Measurements from ENCODE around the gene SH3RF1. TPM values are rescaled to one million over a fixed set of nuclear protein-coding genes. Genes with fewer than 3 reads are reported as not detected.
A peak's percentile ranks its signal among the peaks of the same experiment; 100 is the strongest.

The SH3RF1 gene
- total and polyA plus RNA-seq, 5 experiments from 2014 or later = 0.16 TPM; not detected in 4

DNA sequence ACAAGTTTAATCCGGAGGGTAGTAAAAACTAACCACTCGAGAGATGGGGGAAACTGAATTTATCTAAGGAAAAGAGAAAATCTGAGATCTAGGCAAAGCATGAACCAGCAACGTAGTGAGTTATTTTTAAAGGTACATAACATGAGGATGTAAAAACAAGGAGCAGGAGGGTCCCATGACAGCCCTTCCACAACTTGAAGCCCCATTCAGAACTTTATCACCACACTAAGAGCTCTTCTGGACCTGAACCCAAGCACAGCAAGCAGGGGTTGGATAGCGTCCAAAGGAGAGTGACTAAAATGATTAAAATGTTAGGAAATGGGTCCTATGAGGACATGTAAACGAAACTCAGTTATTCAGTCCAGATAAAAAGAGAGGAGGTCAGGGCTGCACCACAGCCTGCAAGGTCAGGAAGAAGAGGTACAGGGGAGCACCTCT is 16.2 kb downstream of the SH3RF1 start:
- POLR2A ChIA-PET = no interaction called here

DNA sequence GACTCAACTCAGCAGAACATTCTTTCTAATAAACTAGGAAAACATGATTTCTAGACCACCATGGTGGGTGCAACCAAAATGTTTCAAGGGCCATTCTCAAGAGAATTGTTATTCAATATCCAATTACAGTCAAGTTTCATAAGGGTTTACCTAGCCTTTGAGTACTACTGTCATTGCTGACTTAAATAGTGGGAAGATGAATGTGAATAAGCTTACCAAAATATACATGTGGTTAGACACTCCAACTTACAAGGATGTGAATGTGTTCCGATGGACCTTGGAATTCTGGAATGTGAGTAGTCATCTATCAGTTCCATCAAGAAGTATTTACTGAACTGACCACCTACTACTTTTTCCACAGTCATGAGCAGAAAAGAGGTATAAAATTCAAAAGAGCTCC is 16.9 kb downstream of the SH3RF1 start:
- POLR2A ChIA-PET = no interaction called here
- ATAC-seq (no peak), DNase-seq (no peak)
- no peak overlapping the region for H3K27ac Mint-ChIP-seq
- H3K4me1 Mint-ChIP-seq = no peaks in the 10 kb centered on the region
- H3K27me3 Mint-ChIP-seq = peaks cover 0 to 13% (median 2%) of the 10 kb centered on the region in 5 donors
- H3K4me3 Mint-ChIP-seq = no peak overlapping the region
- no peaks in the 10 kb centered on the region for H3K9me3 Mint-ChIP-seq
- no peaks in the 10 kb centered on the region for H3K36me3 Mint-ChIP-seq

More for the DNA sequence above, 16.2 kb downstream of the SH3RF1 start:
- ATAC-seq (no peak), DNase-seq (no peak)
- Mint-ChIP-seq H3K27me3 (peaks cover 2 to 16% (median 7%) of the 10 kb centered on the region in 5 donors), H3K36me3 (no peaks in the 10 kb centered on the region), H3K4me3 (no peak overlapping the region), H3K4me1 (no peaks in the 10 kb centered on the region), H3K27ac (no peak overlapping the region), H3K9me3 (no peaks in the 10 kb centered on the region)

- POLR2A ChIA-PET = no interaction called here
These were observed 17.6 kb downstream of the SH3RF1 start for GRCh38 chr4:169253113-169253671.

GRCh38 chr4:169252339-169253112 is 18.2 kb downstream of the SH3RF1 start:
- Mint-ChIP-seq H3K4me3 (no peak overlapping the region), H3K27ac (no peak overlapping the region), H3K27me3 (peaks cover under 1 to 18% (median 5%) of the 10 kb centered on the region in 5 donors), H3K36me3 (no peaks in the 10 kb centered on the region), H3K9me3 (peaks cover 0 to 4% (median 0%) of the 10 kb centered on the region in 9 donors), H3K4me1 (no peaks in the 10 kb centered on the region)
- no peak for ATAC-seq
- POLR2A ChIA-PET = no interaction called here
- DNase-seq = no peak

More at GRCh38 chr4:169253113-169253671, 17.6 kb downstream of the SH3RF1 start:
- H3K27ac Mint-ChIP-seq = no peak overlapping the region
- H3K9me3 Mint-ChIP-seq = peaks cover 0 to 2% (median 0%) of the 10 kb centered on the region in 9 donors
- H3K4me3 Mint-ChIP-seq = no peak overlapping the region
- no peaks in the 10 kb centered on the region for H3K4me1 Mint-ChIP-seq
- no peaks in the 10 kb centered on the region for H3K36me3 Mint-ChIP-seq
- DNase-seq (no peak), ATAC-seq (no peak)
- H3K27me3 Mint-ChIP-seq = peaks cover 0 to 14% (median 4%) of the 10 kb centered on the region in 5 donors

DNA sequence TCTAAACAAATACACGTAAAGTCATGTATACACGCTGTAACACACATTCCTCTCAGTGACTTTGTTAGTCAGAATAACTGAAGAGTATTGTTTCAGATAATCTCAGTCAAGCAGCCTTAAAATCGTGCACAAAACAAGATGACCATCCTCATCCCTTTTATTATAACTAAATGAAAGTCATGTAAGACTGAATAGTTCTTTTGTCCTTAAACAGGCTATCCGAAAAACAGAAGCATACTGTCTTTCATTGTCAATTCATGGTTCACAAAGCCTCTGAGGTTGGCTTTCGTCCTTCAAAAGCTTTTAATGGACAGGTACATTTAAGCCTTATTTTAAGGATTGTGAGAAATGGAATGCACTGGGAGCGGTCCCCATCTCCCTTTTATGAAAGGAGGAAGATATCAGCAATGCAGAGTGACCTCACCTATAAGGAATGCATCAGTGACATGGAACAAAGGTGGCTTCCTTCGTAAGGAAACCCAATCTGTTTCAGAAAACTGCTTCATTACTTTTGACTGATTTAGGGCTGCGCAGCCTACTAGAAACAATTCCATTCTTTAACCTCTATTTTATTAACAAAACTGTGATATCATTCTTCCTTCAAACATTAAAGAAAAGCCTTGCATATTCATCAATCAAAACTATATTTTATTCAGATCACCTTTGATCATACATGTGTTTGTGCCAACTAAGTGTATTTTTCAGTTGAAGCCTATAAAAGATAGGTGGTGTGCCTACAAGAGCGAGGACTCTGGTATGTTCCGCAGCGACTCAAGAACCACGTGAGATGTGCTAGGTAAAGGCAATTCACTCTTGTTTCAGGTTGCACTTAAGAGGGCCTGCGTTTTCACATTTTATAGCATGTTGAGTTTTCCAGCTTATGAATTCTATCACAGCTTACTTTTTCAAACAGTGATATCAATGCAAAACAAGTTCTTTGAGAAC is 19.2 kb downstream of the SH3RF1 start:
- H3K9me3 Mint-ChIP-seq = peaks cover 0 to 4% (median 0%) of the 10 kb centered on the region in 9 donors
- ATAC-seq = no peak
- no peaks in the 10 kb centered on the region for H3K36me3 Mint-ChIP-seq
- H3K27me3 Mint-ChIP-seq = peaks cover 4 to 22% (median 10%) of the 10 kb centered on the region in 5 donors
- POLR2A ChIA-PET = no interaction called here
- H3K4me1 Mint-ChIP-seq = no peaks in the 10 kb centered on the region
- H3K4me3 Mint-ChIP-seq = no peak overlapping the region
- no peak overlapping the region for H3K27ac Mint-ChIP-seq
- DNase-seq = no peak

GRCh38 chr4:169250796-169251195 is 20.0 kb downstream of the SH3RF1 start:
- no peak overlapping the region for H3K4me3 Mint-ChIP-seq
- H3K36me3 Mint-ChIP-seq = no peaks in the 10 kb centered on the region
- H3K27ac Mint-ChIP-seq = peak overlapping the region in 1 of 10 donors; percentile 45
- no peak for ATAC-seq
- peaks cover 4 to 22% (median 10%) of the 10 kb centered on the region in 5 donors for H3K27me3 Mint-ChIP-seq
- POLR2A ChIA-PET = no interaction called here
- no peak for DNase-seq
- H3K9me3 Mint-ChIP-seq = peaks cover 0 to 4% (median 0%) of the 10 kb centered on the region in 9 donors
- H3K4me1 Mint-ChIP-seq = no peaks in the 10 kb centered on the region

DNA sequence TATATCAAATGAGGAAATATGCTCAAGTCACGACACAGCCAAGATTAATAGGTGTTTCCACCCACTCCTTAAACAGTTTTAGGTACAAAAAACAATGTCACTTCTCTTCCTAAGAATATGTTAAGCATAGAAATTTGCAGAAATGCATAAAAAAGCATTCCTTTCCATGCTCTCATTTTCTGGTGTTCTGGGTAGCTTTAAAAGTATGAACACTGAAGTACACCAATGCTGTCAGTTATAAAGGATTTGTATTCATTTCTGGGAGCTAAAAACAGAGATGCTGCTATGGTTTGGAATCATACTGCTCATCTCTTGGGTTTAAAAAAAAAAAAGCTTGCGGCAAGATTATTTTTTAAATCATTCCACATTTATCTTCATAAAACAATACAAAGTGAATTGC is 20.8 kb downstream of the SH3RF1 start:
- Mint-ChIP-seq H3K4me1 (no peaks in the 10 kb centered on the region), H3K27ac (no peak overlapping the region), H3K36me3 (no peaks in the 10 kb centered on the region), H3K4me3 (no peak overlapping the region), H3K9me3 (peaks cover 0 to 4% (median 0%) of the 10 kb centered on the region in 9 donors), H3K27me3 (peaks cover 4 to 22% (median 10%) of the 10 kb centered on the region in 5 donors)
- POLR2A ChIA-PET = no interaction called here
- ATAC-seq = no peak
- no peak for DNase-seq

DNA sequence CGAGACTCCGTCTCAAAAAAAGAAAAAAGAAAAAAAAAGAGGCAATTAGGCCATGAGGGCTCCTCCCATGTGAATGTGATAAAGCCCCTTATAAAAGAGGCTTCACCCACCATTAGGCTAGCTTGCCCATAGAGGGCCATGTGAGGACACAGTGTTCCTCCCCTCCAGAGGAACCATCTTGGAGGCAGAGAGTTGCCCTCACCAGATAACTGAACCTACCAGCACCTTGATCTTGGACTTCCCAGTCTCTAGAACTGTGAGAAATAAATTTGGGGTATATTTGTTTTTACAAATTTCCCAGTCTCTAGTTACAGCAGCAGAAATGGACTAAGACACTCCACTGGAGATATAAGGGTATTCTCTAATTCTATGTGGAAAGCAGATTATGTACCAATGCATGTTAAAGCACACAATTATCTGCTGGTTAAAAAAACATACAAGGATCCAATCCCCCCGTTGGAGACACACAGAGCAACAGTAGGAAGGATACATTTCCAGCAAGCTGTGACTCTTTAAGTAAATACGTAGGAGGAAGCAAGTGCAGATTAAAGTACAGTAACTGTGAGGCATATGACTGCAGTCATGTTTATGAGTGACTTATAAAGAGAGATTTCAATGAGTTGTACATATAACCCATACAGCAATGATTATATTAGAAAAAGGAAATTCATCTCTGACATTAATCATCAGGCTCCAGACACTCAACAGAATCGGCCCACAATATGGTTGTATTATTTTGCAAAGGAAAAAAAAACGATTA is 21.4 kb downstream of the SH3RF1 start:
- Mint-ChIP-seq H3K4me1 (no peaks in the 10 kb centered on the region), H3K27me3 (peaks cover 4 to 18% (median 6%) of the 10 kb centered on the region in 5 donors), H3K4me3 (no peak overlapping the region), H3K27ac (no peak overlapping the region), H3K36me3 (no peaks in the 10 kb centered on the region), H3K9me3 (peaks cover 0 to 4% (median 0%) of the 10 kb centered on the region in 9 donors)
- DNase-seq (no peak), ATAC-seq (no peak)
- POLR2A ChIA-PET = no interaction called here

DNA sequence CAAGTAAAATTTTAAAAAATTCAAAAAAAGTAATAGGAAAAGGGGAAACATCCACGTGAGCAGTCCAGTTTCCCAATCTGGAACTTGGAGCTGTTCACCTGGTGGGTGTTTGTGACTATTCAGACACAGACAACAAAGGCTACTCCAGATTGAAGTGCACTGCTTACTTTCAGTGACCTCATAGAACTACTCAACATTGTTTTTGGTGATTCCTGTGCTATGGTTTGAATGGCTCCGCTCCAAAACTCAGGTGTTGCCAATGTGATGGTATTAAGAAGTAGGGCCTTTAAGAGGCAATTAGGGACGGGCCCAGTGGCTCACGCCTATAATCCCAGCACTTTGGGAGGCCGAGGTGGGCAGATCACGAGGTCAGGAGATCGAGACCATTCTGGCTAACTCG is 22.1 kb downstream of the SH3RF1 start:
- H3K9me3 Mint-ChIP-seq = peaks cover 0 to 4% (median 0%) of the 10 kb centered on the region in 9 donors
- no peaks in the 10 kb centered on the region for H3K4me1 Mint-ChIP-seq
- no peak for ATAC-seq
- H3K36me3 Mint-ChIP-seq = no peaks in the 10 kb centered on the region
- H3K27me3 Mint-ChIP-seq = peaks cover 3 to 20% (median 5%) of the 10 kb centered on the region in 5 donors
- H3K4me3 Mint-ChIP-seq = no peak overlapping the region
- no peak overlapping the region for H3K27ac Mint-ChIP-seq
- DNase-seq = no peak
- POLR2A ChIA-PET = no interaction called here

- ATAC-seq = no peak
- H3K36me3 Mint-ChIP-seq = no peaks in the 10 kb centered on the region
- H3K4me3 Mint-ChIP-seq = no peak overlapping the region
- peaks cover 0 to 4% (median 0%) of the 10 kb centered on the region in 9 donors for H3K9me3 Mint-ChIP-seq
- H3K4me1 Mint-ChIP-seq = no peaks in the 10 kb centered on the region
- POLR2A ChIA-PET = no interaction called here
- DNase-seq = no peak
- peaks cover 4 to 28% (median 7%) of the 10 kb centered on the region in 5 donors for H3K27me3 Mint-ChIP-seq
- H3K27ac Mint-ChIP-seq = no peak overlapping the region
These were observed 23.8 kb downstream of the SH3RF1 start for GRCh38 chr4:169246957-169247396.

DNA sequence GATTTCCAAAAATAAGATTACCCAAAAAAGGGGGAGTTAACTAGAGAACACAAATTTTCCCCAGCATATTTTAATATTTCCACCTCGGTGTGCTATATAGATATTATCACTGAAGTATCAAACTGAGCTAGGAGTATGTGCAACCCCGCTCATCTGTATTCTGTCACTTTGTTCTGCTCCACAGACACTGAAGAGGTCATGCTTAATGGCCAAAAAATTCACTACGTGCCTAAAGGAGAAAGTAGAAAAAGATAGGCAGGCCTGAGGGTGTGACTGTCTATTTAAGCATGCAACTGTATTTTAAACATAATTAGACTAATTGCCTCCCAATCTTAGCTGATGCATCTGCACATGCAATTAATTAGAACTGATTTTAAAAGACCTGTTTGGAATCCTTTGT is 24.5 kb downstream of the SH3RF1 start:
- POLR2A ChIA-PET = no interaction called here
- Mint-ChIP-seq H3K4me1 (no peaks in the 10 kb centered on the region), H3K27me3 (peaks cover 4 to 28% (median 7%) of the 10 kb centered on the region in 5 donors), H3K27ac (no peak overlapping the region), H3K9me3 (peaks cover 0 to 4% (median 0%) of the 10 kb centered on the region in 9 donors), H3K36me3 (no peaks in the 10 kb centered on the region), H3K4me3 (no peak overlapping the region)
- DNase-seq = no peak
- ATAC-seq = no peak

DNA sequence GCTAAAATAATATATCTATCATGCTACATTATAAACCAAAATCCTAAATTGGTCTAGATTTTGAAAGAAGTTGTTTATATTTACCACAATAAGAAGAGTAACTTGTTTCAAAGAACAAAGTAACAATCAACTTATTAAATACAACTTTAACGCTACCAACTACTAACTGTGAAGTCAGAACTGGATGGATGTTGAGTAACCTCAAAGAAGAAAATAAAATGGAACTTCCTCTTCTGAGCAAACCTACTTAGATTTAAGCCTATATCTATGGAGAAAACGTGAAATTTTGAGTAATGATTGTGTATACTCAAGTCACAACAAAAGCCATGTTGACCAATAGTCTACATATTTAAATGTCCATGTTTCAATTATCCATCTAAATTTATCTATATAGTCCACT is 25.7 kb downstream of the SH3RF1 start:
- H3K4me1 Mint-ChIP-seq = no peaks in the 10 kb centered on the region
- peaks cover 0 to 4% (median 0%) of the 10 kb centered on the region in 9 donors for H3K9me3 Mint-ChIP-seq
- DNase-seq = no peak
- no peak for ATAC-seq
- peaks cover 4 to 28% (median 7%) of the 10 kb centered on the region in 5 donors for H3K27me3 Mint-ChIP-seq
- H3K4me3 Mint-ChIP-seq = no peak overlapping the region
- no peaks in the 10 kb centered on the region for H3K36me3 Mint-ChIP-seq
- H3K27ac Mint-ChIP-seq = no peak overlapping the region
- POLR2A ChIA-PET = no interaction called here

Measured in naive thymus-derived CD8-positive, alpha-beta T cell (primary cell).